HG03457 (cell line): ENCODE data around the gene CCDC9B.

ENCODE experiments used
- ATAC-seq: cut with Tn5 transposase; IDR thresholded peaks from one replicate; pipeline ENCODE4 v1.9.1; 2021; ENCODE audit warnings: moderate number of reproducible peaks; ENCODE audit not compliant: unreplicated experiment

CCDC9B gene

DNA sequence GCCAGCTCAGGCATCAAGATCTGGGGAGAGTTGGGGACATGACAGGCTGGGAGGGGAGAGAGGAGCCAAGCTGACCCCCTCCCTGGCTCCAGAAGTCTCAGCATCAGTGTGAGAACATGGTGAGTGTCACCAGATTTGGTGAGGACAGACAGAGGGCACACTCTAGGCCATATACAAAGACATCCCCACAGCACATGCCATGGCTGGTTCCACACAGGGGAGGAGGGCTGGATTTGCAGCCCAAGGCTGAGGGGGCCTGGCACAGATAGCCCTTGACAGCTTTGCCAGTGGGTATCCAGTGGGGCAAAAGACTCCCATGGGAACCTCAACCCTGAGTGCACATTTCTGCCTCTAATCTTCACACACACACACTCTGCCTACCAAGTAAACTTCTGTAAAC lies 47.7 kb downstream of the CCDC9B start:
- ATAC-seq, result no peak

GRCh38 chr15:40292246-40292645 lies 48.5 kb downstream of the CCDC9B start:
- ATAC-seq, result no peak

DNA sequence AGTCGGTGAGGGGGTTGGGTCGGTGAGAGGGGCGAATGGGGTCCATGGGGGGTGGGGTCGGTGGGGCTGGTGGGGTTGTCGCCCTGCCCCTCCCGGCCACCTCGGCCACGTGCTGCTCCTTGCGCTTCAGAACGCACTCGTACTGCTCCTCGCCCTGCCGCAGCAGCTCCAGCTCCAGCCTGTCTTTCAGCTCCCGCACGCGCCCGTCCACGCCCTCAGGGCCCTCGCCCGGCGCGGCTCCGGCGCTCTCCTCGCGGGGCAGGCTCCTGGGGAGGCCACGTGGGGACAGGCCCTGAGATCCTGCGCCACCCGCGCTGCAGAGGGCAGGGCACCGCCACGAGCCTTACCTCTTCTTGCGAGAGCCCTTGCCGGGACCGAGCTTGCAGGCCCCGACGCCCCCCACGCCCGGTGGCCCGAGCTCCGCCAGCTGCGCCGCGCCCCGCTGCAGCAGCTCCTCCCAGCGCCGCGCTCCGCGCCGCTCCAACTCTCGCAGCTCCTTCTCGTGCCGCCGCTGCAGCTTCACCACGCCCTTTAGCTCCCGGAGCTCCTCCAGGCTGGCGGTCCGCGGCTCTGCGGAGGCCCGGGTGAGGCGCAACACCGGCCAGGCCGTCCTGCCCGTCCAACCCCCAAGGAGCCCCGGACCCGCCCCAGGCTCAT lies 49.7 kb downstream of the CCDC9B start:
- no peak for ATAC-seq

GRCh38 chr15:40290545-40290917 lies 50.2 kb downstream of the CCDC9B start:
- no peak for ATAC-seq

DNA sequence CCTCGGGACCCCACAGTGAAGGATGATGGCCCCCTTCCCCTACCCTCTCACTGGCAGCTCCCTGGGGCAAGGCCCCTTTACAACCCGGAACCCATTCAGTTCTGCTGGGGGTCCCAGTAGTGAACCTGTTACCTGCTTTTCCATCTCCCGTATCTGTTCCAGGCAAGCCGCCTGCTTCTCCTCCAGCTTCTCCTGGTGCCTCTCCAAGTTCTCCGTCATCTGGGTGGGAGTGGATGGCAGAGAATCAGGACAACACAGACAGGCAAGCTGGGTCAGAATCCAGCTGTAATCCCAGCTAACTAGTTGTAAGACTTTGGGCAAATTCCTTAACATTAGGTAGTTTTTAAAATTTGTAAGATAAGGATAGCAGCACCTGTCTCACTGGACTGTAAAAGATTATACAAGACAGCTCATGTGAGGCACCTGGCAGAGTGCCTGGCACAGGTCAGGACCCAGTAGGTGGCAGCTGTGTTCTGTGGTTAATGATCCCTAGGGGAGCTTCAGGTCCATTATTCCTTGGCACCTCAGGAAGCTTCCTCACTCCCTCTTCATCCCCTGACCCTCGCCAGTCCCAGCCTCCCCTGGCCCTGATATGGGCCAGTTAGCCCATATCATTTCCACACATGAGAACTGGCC lies 51.5 kb downstream of the CCDC9B start:
- ATAC-seq, result no peak

GRCh38 chr15:40287968-40288367 lies 52.8 kb downstream of the CCDC9B start:
- no peak for ATAC-seq

GRCh38 chr15:40287505-40287904 lies 53.2 kb downstream of the CCDC9B start:
- ATAC-seq, result no peak

- ATAC-seq, result no peak
These were observed 53.9 kb downstream of the CCDC9B start for GRCh38 chr15:40286794-40287193.

- ATAC-seq, result no peak
These were observed 54.6 kb downstream of the CCDC9B start for GRCh38 chr15:40286061-40286532.

DNA sequence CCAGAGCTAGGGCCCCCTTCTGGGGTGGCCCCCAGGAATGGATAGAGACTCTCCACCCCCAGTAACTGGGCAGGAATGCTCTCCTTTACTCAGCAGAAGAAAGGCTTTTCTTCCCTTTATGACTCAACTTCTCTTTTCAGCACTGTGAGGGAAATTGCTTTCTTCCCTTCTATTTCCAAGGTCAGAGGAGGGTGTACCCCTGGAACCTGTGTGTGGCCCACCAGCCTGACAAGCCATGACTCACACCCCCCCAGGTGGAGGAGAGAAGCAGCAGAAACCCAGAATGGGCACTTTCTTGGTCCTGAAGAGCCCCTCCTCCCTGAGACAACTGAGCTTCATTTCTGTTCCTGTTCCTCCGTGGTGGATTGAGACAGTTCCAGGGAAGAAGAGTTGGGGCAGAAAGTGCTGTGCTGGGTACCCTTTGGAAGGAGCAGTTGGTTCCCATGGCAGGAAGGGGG lies 55.2 kb downstream of the CCDC9B start:
- ATAC-seq, result no peak

- ATAC-seq, result no peak
These were observed 55.6 kb downstream of the CCDC9B start for GRCh38 chr15:40285151-40285550.

- ATAC-seq, result no peak
These were observed 57.0 kb downstream of the CCDC9B start for GRCh38 chr15:40283615-40284300.

DNA sequence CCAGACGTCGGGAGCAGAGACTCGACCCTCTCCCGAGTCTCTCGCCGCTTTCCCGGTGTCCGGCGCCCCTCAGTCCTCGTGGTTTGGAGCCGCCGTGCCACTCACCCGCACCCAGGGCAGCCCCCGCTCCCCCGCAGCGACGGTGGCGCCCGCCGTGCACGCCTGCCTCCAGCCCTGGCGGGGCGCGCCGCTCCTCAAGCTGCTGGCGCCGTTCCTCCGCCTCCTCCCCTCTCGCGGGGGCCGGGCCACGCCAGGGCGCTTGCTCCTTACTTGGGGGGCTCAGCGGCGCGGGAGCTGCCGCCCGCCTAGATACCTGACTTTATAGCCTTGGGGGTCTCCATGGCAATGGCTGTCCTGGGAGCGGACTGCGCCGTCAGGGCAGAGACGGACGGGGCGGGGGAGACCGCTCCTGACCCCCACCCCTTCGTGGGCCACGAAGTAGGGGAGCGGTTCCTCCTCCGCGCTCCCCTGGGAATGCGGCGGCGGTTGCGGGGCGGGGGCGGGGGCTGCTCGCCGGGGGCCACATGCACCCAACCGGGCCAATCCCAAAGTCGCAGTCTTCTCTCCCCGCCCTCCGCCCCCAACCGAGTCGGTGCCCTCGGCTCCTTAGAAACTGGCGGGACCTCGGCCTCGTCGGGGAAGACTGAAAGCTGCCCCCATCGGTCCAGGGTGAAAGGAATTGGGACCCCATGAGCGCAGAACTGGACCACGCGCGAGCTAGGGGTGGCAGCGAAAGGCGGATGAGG lies 57.7 kb downstream of the CCDC9B start, which contains the start of gene ANKRD63:
TSS of gene ANKRD63 (minus strand) at position 196 of the 746 bp plus-strand sequence. CDS start 478 bp downstream, outside the sequence.
- no peak for ATAC-seq

DNA sequence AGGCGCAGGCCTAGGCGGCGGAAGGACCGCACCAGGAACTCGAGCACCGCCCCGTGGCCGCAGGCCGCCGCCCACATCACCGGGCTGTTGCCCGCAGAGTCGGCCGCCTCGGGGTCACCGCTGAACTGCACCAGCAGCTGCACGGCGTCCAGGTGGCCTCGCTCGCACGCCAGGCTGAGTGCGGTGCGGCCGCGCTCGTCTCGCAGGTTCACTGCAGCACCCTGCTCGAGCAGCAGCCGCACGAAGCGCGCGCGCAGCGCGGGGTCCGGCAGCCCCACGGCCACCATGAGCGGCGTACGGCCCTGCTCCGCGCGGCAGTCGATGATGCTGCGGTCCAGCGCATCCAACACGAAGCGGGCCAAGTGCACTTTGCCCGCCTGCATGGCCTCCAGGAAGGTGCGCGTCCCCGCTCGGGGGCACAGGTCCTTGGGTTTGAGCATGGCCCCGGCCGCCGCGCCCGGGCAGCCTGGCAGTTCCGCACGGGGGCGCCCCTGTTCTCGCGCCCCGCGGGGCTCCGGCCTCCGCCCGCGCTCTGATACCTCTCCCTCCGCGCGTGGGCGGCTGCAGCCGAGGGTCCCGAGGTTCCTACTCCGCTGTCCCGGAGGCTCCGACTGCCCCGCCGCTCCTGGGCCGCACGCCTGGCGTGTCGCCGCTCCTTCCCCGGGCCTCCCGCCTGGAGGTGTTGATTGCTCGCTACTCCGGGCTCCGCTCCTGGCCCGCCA lies 58.4 kb downstream of the CCDC9B start:
- no peak for ATAC-seq

GRCh38 chr15:40281801-40282146 lies 59.0 kb downstream of the CCDC9B start:
- no peak for ATAC-seq
